Cardiac septum (tissue), 1 donor: Measurements from ENCODE around the gene TRPM6. TPM values are rescaled to one million over a fixed set of nuclear protein-coding genes. Genes with fewer than 3 reads are reported as not detected.
"Not testable (repeated sequence)": the region's sequence is repeated elsewhere in the genome, so short reads cannot be mapped to it uniquely, and the experiment has no call there.

ENCODE experiments used
- DNase-seq: peaks from one replicate; pipeline ENCODE4 v3.0.0-alpha.2; 2020; ENCODE audit warnings: low spot score
- intact Hi-C: fragments of 100-400 bp; cut with DNase I; formaldehyde crosslinking; loops from one replicate; pipeline ENCODE4 v1.14.0; 2022
- total RNA-seq: library from RNA; stranded (reverse); fragmentation: NEBNext Ultra II Directional; extraction: Animal tissue kit (Norgen Biotek cat#: 25700); gene quantifications from one replicate; pipeline ENCODE4 v1.2.1, GENCODE V29; 2021
- donor health status: DM: no; HTN: no; CAD: no.

The TRPM6 gene
- total RNA-seq, 1 donor from 2014 or later: 0.32 TPM

GRCh38 chr9:74858751-74859414 is 28.8 kb downstream of the TRPM6 start:
- intact Hi-C loops: no loop called here
- no peak for DNase-seq

GRCh38 chr9:74856989-74857388 is 30.7 kb downstream of the TRPM6 start:
- DNase-seq: no peak
- intact Hi-C loops: no loop called here

- DNase-seq: no peak
- intact Hi-C loops: no loop called here
These were observed 32.6 kb downstream of the TRPM6 start for GRCh38 chr9:74855072-74855471.

- intact Hi-C loops, DNase-seq: not testable (repeated sequence)
These were observed 34.7 kb downstream of the TRPM6 start for GRCh38 chr9:74853024-74853423.

- intact Hi-C loops: no loop called here
- DNase-seq: no peak
These were observed 39.6 kb downstream of the TRPM6 start for GRCh38 chr9:74848153-74848525.

- no peak for DNase-seq
- intact Hi-C loops: no loop called here
These were observed 40.1 kb downstream of the TRPM6 start for GRCh38 chr9:74847478-74848152.

GRCh38 chr9:74846766-74847165 is 41.0 kb downstream of the TRPM6 start:
- DNase-seq: no peak
- intact Hi-C loops: no loop called here

GRCh38 chr9:74838351-74838750 is 49.4 kb downstream of the TRPM6 start:
- intact Hi-C loops: no loop called here
- no peak for DNase-seq

GRCh38 chr9:74824654-74825053 is 63.1 kb downstream of the TRPM6 start:
- intact Hi-C loops: no loop called here
- DNase-seq: no peak

GRCh38 chr9:74821636-74822035 is 66.1 kb downstream of the TRPM6 start:
- intact Hi-C loops: no loop called here
- no peak for DNase-seq

GRCh38 chr9:74817816-74818215 is 69.9 kb downstream of the TRPM6 start:
- intact Hi-C loops: no loop called here
- DNase-seq: no peak

GRCh38 chr9:74817281-74817810 is 70.4 kb downstream of the TRPM6 start:
- intact Hi-C loops: no loop called here
- DNase-seq: no peak

GRCh38 chr9:74810200-74810599 is 77.5 kb downstream of the TRPM6 start:
- DNase-seq: no peak
- intact Hi-C loops: no loop called here

GRCh38 chr9:74804018-74804385 is 83.7 kb downstream of the TRPM6 start:
- DNase-seq: no peak
- intact Hi-C loops: no loop called here

GRCh38 chr9:74803376-74804017 is 84.2 kb downstream of the TRPM6 start:
- intact Hi-C loops: no loop called here
- no peak for DNase-seq

GRCh38 chr9:74800226-74800625 is 87.5 kb downstream of the TRPM6 start:
- intact Hi-C loops: no loop called here
- DNase-seq: no peak

GRCh38 chr9:74795803-74796202 is 91.9 kb downstream of the TRPM6 start:
- DNase-seq: no peak
- intact Hi-C loops: no loop called here

GRCh38 chr9:74795081-74795480 is 92.6 kb downstream of the TRPM6 start:
- intact Hi-C loops: no loop called here
- no peak for DNase-seq

- DNase-seq: no peak
- intact Hi-C loops: no loop called here
These were observed 103.2 kb downstream of the TRPM6 start for GRCh38 chr9:74784506-74784905.

GRCh38 chr9:74783408-74783807 is 104.3 kb downstream of the TRPM6 start:
- intact Hi-C loops: no loop called here
- DNase-seq: no peak
